Colonic mucosa (tissue), 4 donors: ENCODE data around the gene COX4I1. TPM values are rescaled to one million over a fixed set of nuclear protein-coding genes. Genes with fewer than 3 reads are reported as not detected.

Experiments used
- DNase-seq: peaks from one replicate; pipeline ENCODE4 v3.0.0-alpha.2; 2020
- H3K27ac ChIP-seq: fragments of 200-600 bp; one replicate; pipeline ENCODE4 v1.8.0; 2021
- H3K27me3 ChIP-seq: fragments of 200-600 bp; one replicate; pipeline ENCODE4 v1.8.0; 2021
- H3K36me3 ChIP-seq: fragments of 200-600 bp; one replicate; pipeline ENCODE4 v1.8.0; 2021
- H3K4me1 ChIP-seq: fragments of 200-600 bp; one replicate; pipeline ENCODE4 v1.8.0; 2021; ENCODE audit warnings: mild to moderate bottlenecking
- H3K4me3 ChIP-seq: fragments of 200-600 bp; one replicate; pipeline ENCODE4 v1.8.0; 2021
- H3K9ac ChIP-seq, 2 donors: one replicate each; pipeline ENCODE4 v1.7.0; 2013; ENCODE audit warnings: control low read depth in 2 of 2, low read depth in 2 of 2, low read length in 2 of 2
- H3K9me3 ChIP-seq: fragments of 200-600 bp; one replicate; pipeline ENCODE4 v1.8.0; 2021
- intact Hi-C: fragments of 100-400 bp; cut with DNase I; formaldehyde crosslinking; loops from one replicate; pipeline ENCODE4 v1.14.1; 2022
- total RNA-seq, 2 donors: library from RNA; stranded (reverse); fragmentation: NEBNext Ultra II Directional in 1 of 2; extraction: Animal tissue kit (Norgen Biotek cat#: 25700) in 1 of 2; gene quantifications; one replicate each; pipeline ENCODE4 v1.2.1, GENCODE V29; 2021
- TF ChIP-seq, protein P1 (sequence below): fragments of 200-600 bp; IDR thresholded peaks from one replicate; pipeline ENCODE4 v1.8.0; 2022; ENCODE audit warnings: antibody characterized with exemption, mild to moderate bottlenecking
- donor health status: healthy.
- donor health status: DM: no; HTN: no; CAD: no.
- donor health status: DM: no; HTN: no; CAD: no.

Gene COX4I1
- total RNA-seq, 2 donors from 2014 or later, result 1,080 to 1,242 TPM

DNA sequence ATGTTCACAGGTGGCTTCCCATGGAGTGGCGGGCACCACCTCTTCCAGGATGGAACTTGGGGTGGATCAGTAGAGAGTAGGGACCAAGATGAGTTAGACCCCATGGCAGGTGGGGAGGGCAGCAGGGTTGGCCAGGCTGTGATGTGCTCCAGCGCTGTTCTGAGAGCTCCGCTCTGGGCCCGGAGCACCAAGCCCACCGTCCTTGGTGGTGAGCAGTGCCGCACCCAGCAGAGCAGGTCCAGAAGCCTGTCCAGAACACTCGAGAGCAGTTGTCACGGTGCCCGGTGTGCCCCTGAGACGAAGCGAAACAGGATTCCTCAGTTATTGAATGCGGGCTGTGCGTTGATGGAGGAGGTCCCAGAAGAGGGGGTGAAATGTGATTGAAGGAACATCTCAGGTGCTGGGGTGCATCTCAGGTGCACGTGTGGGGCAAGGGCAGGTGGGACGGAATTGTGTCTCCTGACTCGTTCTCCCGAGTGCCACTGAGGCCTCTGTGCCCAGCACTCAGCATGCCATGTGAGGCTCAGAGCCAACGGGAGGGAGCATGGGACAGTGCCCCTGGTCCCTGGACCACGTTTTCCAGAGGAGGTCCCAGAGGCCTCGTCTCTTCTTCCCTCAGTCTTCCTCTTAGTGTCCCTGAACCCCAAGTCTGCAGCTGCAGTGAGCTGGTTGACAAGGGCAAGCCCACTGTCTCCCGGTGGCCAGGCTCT, 39.5 kb downstream of the COX4I1 start:
- no peak overlapping the region for H3K9ac ChIP-seq
- no peak overlapping the region for H3K27ac ChIP-seq
- TF ChIP-seq, protein P1, sequence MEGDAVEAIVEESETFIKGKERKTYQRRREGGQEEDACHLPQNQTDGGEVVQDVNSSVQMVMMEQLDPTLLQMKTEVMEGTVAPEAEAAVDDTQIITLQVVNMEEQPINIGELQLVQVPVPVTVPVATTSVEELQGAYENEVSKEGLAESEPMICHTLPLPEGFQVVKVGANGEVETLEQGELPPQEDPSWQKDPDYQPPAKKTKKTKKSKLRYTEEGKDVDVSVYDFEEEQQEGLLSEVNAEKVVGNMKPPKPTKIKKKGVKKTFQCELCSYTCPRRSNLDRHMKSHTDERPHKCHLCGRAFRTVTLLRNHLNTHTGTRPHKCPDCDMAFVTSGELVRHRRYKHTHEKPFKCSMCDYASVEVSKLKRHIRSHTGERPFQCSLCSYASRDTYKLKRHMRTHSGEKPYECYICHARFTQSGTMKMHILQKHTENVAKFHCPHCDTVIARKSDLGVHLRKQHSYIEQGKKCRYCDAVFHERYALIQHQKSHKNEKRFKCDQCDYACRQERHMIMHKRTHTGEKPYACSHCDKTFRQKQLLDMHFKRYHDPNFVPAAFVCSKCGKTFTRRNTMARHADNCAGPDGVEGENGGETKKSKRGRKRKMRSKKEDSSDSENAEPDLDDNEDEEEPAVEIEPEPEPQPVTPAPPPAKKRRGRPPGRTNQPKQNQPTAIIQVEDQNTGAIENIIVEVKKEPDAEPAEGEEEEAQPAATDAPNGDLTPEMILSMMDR, result no peak
- no peaks in the 10 kb centered on the region for H3K9me3 ChIP-seq
- intact Hi-C loops, result no loop called here
- no peaks in the 10 kb centered on the region for H3K36me3 ChIP-seq
- no peak overlapping the region for H3K4me3 ChIP-seq
- H3K4me1 ChIP-seq, result no peaks in the 10 kb centered on the region
- H3K27me3 ChIP-seq, result no peaks in the 10 kb centered on the region
- DNase-seq, result no peak

- Histone ChIP-seq H3K9ac (no peak overlapping the region), H3K27me3 (no peaks in the 10 kb centered on the region), H3K9me3 (no peaks in the 10 kb centered on the region), H3K4me1 (peaks cover 3% of the 10 kb centered on the region), H3K36me3 (no peaks in the 10 kb centered on the region), H3K27ac (no peak overlapping the region), H3K4me3 (no peak overlapping the region)
- intact Hi-C loops, result no loop called here
- DNase-seq, result no peak
- TF ChIP-seq, protein P1, result no peak
These were observed 40.3 kb downstream of the COX4I1 start for GRCh38 chr16:85839681-85840240.

- Histone ChIP-seq H3K27ac (no peak overlapping the region), H3K4me3 (no peak overlapping the region), H3K9me3 (no peaks in the 10 kb centered on the region), H3K9ac (no peak overlapping the region), H3K27me3 (no peaks in the 10 kb centered on the region), H3K36me3 (no peaks in the 10 kb centered on the region), H3K4me1 (peaks cover 9% of the 10 kb centered on the region)
- no peak for DNase-seq
- TF ChIP-seq, protein P1, result no peak
- intact Hi-C loops, result no loop called here
These were observed 40.9 kb downstream of the COX4I1 start for GRCh38 chr16:85840395-85840794.

DNA sequence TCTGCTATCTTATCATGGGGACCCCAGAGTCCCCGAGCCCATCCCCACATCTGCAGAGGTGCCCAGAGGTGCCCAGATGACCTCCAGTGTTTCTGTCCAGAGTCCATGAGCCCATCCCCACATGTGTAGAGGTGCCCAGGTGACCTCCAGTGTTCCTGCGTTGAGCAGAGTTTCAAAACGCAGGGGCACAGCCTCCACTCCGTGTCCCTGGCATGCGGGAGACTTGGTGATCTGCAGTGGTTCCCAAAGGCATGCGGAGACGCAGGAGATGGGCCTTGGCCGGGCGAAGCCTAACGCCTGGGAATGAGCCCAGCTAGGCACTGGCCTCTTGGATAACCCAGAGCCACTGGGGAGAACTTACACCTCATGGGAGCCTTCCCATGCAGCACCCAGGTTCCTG, 41.3 kb downstream of the COX4I1 start:
- Histone ChIP-seq H3K4me3 (no peak overlapping the region), H3K4me1 (peaks cover 10% of the 10 kb centered on the region), H3K9ac (no peak overlapping the region), H3K27me3 (no peaks in the 10 kb centered on the region), H3K27ac (no peak overlapping the region), H3K9me3 (no peaks in the 10 kb centered on the region), H3K36me3 (no peaks in the 10 kb centered on the region)
- intact Hi-C loops, result no loop called here
- no peak for DNase-seq
- TF ChIP-seq, protein P1, result no peak

DNA sequence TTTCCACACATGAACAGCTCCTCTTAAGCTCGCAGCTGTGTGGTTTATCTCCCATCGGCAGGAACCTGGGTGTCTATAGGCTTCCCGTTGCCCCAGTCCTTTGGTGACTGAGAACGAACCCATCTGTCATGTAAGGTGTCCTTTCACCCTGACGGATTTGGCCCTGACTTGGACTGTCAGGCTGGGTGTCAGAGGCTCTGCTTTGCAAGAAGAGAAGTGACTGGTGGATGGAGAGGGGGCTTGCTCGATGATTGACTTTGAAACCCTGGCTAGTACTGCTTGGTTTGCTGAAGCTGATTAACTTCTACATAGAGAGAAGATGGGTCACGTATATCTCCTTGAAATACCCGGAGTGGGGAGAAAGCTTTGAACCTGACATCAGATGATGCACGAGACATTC, 42.9 kb downstream of the COX4I1 start:
- intact Hi-C loops, result no loop called here
- H3K9me3 ChIP-seq, result no peaks in the 10 kb centered on the region

More for the DNA sequence above, 42.9 kb downstream of the COX4I1 start:
- Histone ChIP-seq H3K4me1 (peaks cover 10% of the 10 kb centered on the region), H3K9ac (no peak overlapping the region), H3K27ac (no peak overlapping the region), H3K4me3 (no peak overlapping the region), H3K27me3 (no peaks in the 10 kb centered on the region), H3K36me3 (no peaks in the 10 kb centered on the region)
- TF ChIP-seq, protein P1, result no peak
- DNase-seq, result no peak
